Effector memory CD4-positive, alpha-beta T cell (primary cell): Measurements from ENCODE around the gene C2.

Experiments
- DNase-seq, 3 donors: peaks; one replicate each; pipeline ENCODE4 v3.0.0-alpha.2; 2020
- H3K27ac ChIP-seq: 2 replicates; pipeline ENCODE4 v1.7.0; 2013; ENCODE audit warnings: mild to moderate bottlenecking, low read length, moderate library complexity; ENCODE audit not compliant: insufficient read depth, poor library complexity, severe bottlenecking
- H3K27me3 ChIP-seq: replicated peaks from 2 replicates; pipeline ENCODE4 v1.7.0; 2013; ENCODE audit warnings: mild to moderate bottlenecking, low read length; ENCODE audit not compliant: insufficient read depth, control insufficient read depth, poor library complexity, severe bottlenecking
- H3K36me3 ChIP-seq: 2 replicates; pipeline ENCODE4 v1.7.0; 2013; ENCODE audit warnings: mild to moderate bottlenecking, low read length, moderate library complexity; ENCODE audit not compliant: control insufficient read depth, insufficient read depth
- H3K4me1 ChIP-seq: 2 replicates; pipeline ENCODE4 v1.7.0; 2013; ENCODE audit warnings: low read length, mild to moderate bottlenecking; ENCODE audit not compliant: control insufficient read depth, insufficient read depth, poor library complexity, severe bottlenecking
- H3K4me3 ChIP-seq: 2 replicates; pipeline ENCODE4 v1.7.0; 2013; ENCODE audit warnings: low read length, low read depth, mild to moderate bottlenecking; ENCODE audit not compliant: insufficient read depth, poor library complexity, severe bottlenecking
- H3K9me3 ChIP-seq: 2 replicates; pipeline ENCODE4 v1.7.0; 2013; ENCODE audit warnings: mild to moderate bottlenecking, low read length, moderate library complexity; ENCODE audit not compliant: control insufficient read depth
- total RNA-seq, 3 donors: gene quantifications; one replicate each; lab custom pipeline; 2026; lab: John Stamatoyannopoulos, UW

The C2 gene
- 2.1 to 2.6 (median 2.3) reads per million in 3 donors for total RNA-seq

DNA sequence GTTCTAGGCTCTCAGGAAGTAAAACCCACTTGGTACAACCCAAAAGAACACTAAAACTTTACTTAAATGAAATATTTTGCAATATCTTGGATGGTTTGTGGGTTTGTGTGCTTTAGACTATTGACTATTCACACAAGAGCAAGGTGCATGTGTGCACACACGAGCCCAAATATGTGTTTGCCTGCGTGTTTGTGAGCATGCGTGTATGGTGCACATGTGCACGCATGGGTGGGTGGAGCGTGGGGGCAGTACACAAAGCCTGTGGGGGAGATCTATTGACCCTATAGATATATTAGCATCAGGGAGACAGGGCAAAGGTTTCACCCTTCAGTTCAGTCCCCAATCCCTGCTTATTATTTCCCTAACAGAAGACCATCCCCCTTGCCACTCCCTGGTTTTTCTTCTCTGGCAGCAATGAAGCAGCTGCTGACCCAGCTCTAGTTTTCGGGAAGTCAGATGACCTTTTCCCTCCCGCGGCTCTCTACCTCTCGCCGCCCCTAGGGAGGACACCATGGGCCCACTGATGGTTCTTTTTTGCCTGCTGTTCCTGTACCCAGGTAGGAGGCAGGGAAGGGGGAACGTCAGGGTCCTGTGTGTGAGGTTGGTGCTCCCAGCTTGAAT lies at the start of gene C2:
TSS of gene C2 (plus strand) at position 476 of the 621 bp plus-strand sequence. CDS start at position 512, 36 bp downstream.
- Histone ChIP-seq H3K36me3 (no peaks in the 10 kb centered on the region), H3K27me3 (no peaks in the 10 kb centered on the region), H3K4me1 (no peaks in the 10 kb centered on the region), H3K4me3 (no peak within 1 kb of the TSS), H3K9me3 (no peaks in the 10 kb centered on the region), H3K27ac (no peak within 1 kb of the TSS)
- no peak for DNase-seq

DNA sequence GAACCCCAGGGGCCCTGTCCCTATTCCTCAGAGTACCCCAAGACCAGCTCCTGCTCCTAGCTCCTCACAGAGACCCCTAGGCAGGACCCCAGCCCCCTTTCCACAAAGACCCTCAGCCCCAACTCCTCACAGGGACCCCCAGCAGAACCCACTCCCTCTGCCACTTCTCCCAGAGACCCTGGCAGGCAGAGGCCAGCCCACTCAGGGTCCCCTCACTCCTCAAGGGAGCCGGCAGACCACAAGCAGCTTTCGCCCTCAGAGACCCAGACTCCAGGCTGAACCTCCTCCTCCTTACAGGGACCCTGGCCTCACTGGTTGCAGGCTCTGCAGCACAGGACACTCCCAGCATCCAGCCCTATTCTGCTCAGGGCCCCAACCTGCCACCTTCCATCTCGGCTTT lies 49.3 kb upstream of the C2 start:
- peaks cover 35% of the 10 kb centered on the region for H3K36me3 ChIP-seq
- H3K4me3 ChIP-seq, result no peak overlapping the region
- no peak for DNase-seq
- no peak overlapping the region for H3K27ac ChIP-seq
- no peaks in the 10 kb centered on the region for H3K4me1 ChIP-seq
- no peaks in the 10 kb centered on the region for H3K9me3 ChIP-seq
- no peaks in the 10 kb centered on the region for H3K27me3 ChIP-seq

DNA sequence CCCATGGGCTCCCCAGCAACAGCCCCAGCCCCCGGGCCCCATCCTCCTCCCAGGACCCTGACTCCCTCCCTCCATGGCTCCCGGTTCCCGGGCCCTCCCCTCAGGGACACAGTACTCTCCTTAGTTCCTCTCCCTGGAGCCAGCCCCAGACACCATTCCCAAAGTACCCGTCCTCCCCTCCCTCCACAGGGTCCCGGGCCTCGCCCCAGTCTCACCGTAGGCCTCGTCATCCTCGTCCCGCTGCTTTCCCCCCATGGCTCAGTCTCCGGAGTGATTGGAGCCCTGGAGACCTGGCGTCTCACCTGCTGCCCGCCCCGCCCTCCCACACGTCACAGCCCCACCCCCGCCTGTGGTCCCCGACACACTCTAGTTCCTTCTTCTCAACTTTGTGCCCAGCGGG lies 48.8 kb upstream of the C2 start, which contains the start of gene SLC44A4:
TSS of gene SLC44A4 (minus strand) at position 272 of the 400 bp plus-strand sequence. CDS start at position 255, 17 bp downstream.
- no peaks in the 10 kb centered on the region for H3K27me3 ChIP-seq
- no peak within 1 kb of the TSS for H3K27ac ChIP-seq
- H3K4me1 ChIP-seq, result no peaks in the 10 kb centered on the region
- no peak within 1 kb of the TSS for H3K4me3 ChIP-seq
- no peak for DNase-seq
- H3K9me3 ChIP-seq, result no peaks in the 10 kb centered on the region
- H3K36me3 ChIP-seq, result peaks cover 40% of the 10 kb centered on the region

DNA sequence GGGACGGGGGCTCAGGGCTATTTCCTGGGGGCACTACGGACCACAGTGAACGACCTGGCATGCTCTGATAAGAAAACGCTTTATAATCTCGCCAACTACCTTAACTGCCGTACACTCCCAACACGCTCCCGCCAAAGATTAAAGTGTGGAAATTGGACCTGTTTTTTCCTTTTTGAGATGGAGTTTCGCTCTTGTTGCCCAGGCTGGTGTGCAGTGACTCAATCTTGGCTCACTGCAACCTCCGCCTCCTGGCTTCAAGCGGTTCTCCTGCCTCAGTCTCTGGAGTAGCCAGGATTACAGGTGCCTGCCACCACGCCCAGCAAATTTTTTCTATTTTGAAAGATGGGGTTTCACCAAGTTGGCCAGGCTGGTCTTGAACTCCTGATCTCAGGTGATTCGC lies 48.4 kb upstream of the C2 start:
- no peak overlapping the region for H3K4me3 ChIP-seq
- peaks cover 44% of the 10 kb centered on the region for H3K36me3 ChIP-seq
- no peaks in the 10 kb centered on the region for H3K27me3 ChIP-seq
- no peak overlapping the region for H3K27ac ChIP-seq
- DNase-seq, result no peak
- no peaks in the 10 kb centered on the region for H3K9me3 ChIP-seq
- H3K4me1 ChIP-seq, result no peaks in the 10 kb centered on the region

- no peak overlapping the region for H3K4me3 ChIP-seq
- H3K36me3 ChIP-seq, result peaks cover 52% of the 10 kb centered on the region
- no peaks in the 10 kb centered on the region for H3K9me3 ChIP-seq
Measured at GRCh38 chr6:31879901-31880300, 47.6 kb upstream of the C2 start.

GRCh38 chr6:31880616-31881015 lies 46.9 kb upstream of the C2 start:
- Histone ChIP-seq H3K4me3 (no peak overlapping the region), H3K4me1 (no peaks in the 10 kb centered on the region), H3K27me3 (no peaks in the 10 kb centered on the region), H3K36me3 (peaks cover 54% of the 10 kb centered on the region), H3K27ac (no peak overlapping the region), H3K9me3 (no peaks in the 10 kb centered on the region)
- DNase-seq, result no peak

More at GRCh38 chr6:31879901-31880300, 47.6 kb upstream of the C2 start:
- Histone ChIP-seq H3K27me3 (no peaks in the 10 kb centered on the region), H3K27ac (no peak overlapping the region), H3K4me1 (no peaks in the 10 kb centered on the region)
- DNase-seq, result no peak

DNA sequence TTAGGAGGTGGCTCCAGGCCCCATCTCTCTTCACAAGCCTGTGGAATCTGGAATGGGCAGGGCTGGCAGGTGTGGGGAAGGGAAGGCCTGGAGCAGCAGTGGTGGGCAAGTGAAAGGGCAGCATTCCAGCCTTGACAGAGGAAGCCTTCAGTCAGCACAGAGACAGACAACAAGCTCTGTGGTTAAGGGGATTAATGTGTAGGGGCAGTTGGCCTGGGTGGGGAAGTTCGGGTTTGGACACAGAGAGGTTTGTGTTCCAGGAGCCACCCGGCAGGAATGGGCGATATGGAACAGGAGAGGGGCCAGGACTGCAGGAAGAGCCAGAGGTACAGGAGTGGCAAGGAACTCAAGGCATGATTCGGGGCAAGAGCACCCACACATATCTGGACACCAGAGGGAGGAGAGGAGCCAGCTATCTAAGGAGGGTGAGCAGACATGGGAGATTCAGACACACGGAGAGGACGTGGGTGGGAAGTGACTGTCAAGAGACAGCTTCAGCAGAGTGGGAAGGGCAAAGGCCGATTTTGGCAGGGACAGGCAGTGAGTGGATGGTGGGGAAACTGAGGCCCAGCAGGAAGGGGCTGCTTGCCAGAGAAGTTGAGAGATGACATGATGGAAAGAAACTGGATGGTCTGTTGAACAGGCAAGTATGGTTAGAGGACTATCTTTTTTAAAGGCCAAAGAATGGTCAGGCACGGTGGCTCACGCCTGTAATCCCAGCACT lies 46.2 kb upstream of the C2 start:
- H3K36me3 ChIP-seq, result peaks cover 58% of the 10 kb centered on the region
- no peak overlapping the region for H3K4me3 ChIP-seq
- H3K27ac ChIP-seq, result no peak overlapping the region

GRCh38 chr6:31882344-31882743 lies 45.2 kb upstream of the C2 start:
- H3K4me1 ChIP-seq, result no peaks in the 10 kb centered on the region
- peaks cover 67% of the 10 kb centered on the region for H3K36me3 ChIP-seq
- H3K27me3 ChIP-seq, result no peaks in the 10 kb centered on the region
- H3K9me3 ChIP-seq, result no peaks in the 10 kb centered on the region
- H3K4me3 ChIP-seq, result no peak overlapping the region
- no peak for DNase-seq
- H3K27ac ChIP-seq, result no peak overlapping the region

More for the DNA sequence above, 46.2 kb upstream of the C2 start:
- Histone ChIP-seq H3K27me3 (no peaks in the 10 kb centered on the region), H3K4me1 (no peaks in the 10 kb centered on the region), H3K9me3 (no peaks in the 10 kb centered on the region)
- DNase-seq, result no peak

- peaks cover 80% of the 10 kb centered on the region for H3K36me3 ChIP-seq
- no peak for DNase-seq
- no peaks in the 10 kb centered on the region for H3K4me1 ChIP-seq
- no peak overlapping the region for H3K27ac ChIP-seq
- no peak overlapping the region for H3K4me3 ChIP-seq
- no peaks in the 10 kb centered on the region for H3K27me3 ChIP-seq
- no peaks in the 10 kb centered on the region for H3K9me3 ChIP-seq
Measured at GRCh38 chr6:31883676-31884075, 43.8 kb upstream of the C2 start.

DNA sequence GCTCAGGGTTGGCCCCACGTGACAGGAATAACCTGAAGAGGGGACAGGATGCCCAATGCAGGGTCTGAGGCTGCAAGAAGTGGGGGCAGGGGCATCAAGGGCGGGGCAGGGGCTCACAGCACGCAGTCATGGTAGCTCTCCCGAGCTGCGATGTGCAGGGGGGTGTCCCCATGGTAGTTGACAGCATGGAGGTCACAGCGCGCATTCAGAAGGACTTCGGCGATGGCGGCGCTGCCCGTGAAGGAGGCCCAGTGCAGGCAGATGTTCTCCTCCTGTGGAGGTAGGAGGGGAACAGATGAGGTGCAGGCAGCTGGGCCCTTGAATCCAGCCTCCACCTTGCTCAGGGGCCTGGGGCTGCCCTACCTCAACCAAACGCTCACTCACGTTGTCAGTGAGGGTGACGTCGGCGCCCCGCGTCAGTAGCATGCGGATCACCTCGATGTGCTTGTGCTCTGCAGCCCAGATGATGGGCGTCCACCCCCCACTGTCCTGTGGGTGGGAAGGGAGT lies 42.9 kb upstream of the C2 start:
- Histone ChIP-seq H3K9me3 (no peaks in the 10 kb centered on the region), H3K27ac (no peak overlapping the region), H3K4me1 (no peaks in the 10 kb centered on the region), H3K36me3 (peaks cover 88% of the 10 kb centered on the region), H3K4me3 (no peak overlapping the region), H3K27me3 (no peaks in the 10 kb centered on the region)
- DNase-seq, result no peak
